Endothelial cell of umbilical vein (primary cell): Measurements from ENCODE around the gene LTBP1. TPM values are rescaled to one million over a fixed set of nuclear protein-coding genes. Genes with fewer than 3 reads are reported as not detected.

Experiments
- BruUV-seq: library from RNA; stranded (reverse); fragments of 400-500 nt; replicated peaks from 2 replicates; lab custom pipeline; 2021; lab: Mats Ljungman, UMichigan
- CTCF ChIA-PET: fragments of 300-600, 350-600 bp; sonication (Branson Sonifier 250); formaldehyde crosslinking; loops from one replicate; lab custom pipeline; 2021; ENCODE audit warnings: antibody characterized with exemption, inconsistent platforms; lab: Charles Lee
- POLR2A ChIA-PET: fragments of 300-600, 350-600 bp; sonication (Branson Sonifier 250); formaldehyde crosslinking; loops from one replicate; lab custom pipeline; 2021; ENCODE audit warnings: antibody characterized with exemption, inconsistent platforms; lab: Charles Lee
- DNase-seq: peaks from one replicate; pipeline ENCODE4 v3.0.0-alpha.2; 2011; ENCODE audit warnings: low read depth, low spot score
- FAIRE-seq: peaks from 2 replicates; lab custom pipeline; 2011; peaks lifted over from hg19 to GRCh38; lab: Jason Lieb, UNC
- H2AFZ ChIP-seq: 2 replicates; pipeline ENCODE4 v1.6.0; 2012; ENCODE audit warnings: low read depth, low read length, control low read depth, inconsistent platforms
- H3K27ac ChIP-seq: 2 replicates; pipeline ENCODE4 v1.5.1; 2011; ENCODE audit warnings: low read depth, mild to moderate bottlenecking, control low read depth, low read length, moderate library complexity; ENCODE audit not compliant: insufficient read depth
- H3K27me3 ChIP-seq, 2 experiments: 2 replicates each; pipeline versions ENCODE4 v1.6.0 to v1.6.1; 2011; ENCODE audit warnings: low read length in 2 of 2, mixed read lengths in 1 of 2; ENCODE audit not compliant: control insufficient read depth in 2 of 2, insufficient read depth in 2 of 2
- H3K36me3 ChIP-seq, 2 experiments: 2 replicates in 1 of 2; 3 replicates in 1 of 2; pipeline ENCODE4 v1.5.1; 2011; ENCODE audit warnings: low read length in 2 of 2, mild to moderate bottlenecking in 1 of 2, moderate library complexity in 1 of 2; ENCODE audit not compliant: control insufficient read depth in 2 of 2, insufficient read depth in 2 of 2; ENCODE audit errors: extremely low read depth in 1 of 2
- H3K4me1 ChIP-seq: 3 replicates; pipeline ENCODE4 v1.5.1; 2011; ENCODE audit warnings: mild to moderate bottlenecking, low read length; ENCODE audit not compliant: control insufficient read depth, insufficient read depth; ENCODE audit errors: extremely low read depth
- H3K4me2 ChIP-seq: 2 replicates; pipeline ENCODE4 v1.6.1; 2011; ENCODE audit warnings: low read length, control low read depth, mixed read lengths; ENCODE audit not compliant: insufficient read depth
- H3K4me3 ChIP-seq, 3 experiments: fragments of 200-600 bp in 1 of 3; sonication (generic), shearing (Covaris generic) in 1 of 3; replicated peaks in 1 of 3; 2 replicates each; pipeline ENCODE4 v1.5.1; 2011 to 2016; ENCODE audit warnings: control low read depth in 3 of 3, low read length in 3 of 3, mild to moderate bottlenecking in 2 of 3, inconsistent platforms in 1 of 3, low read depth in 1 of 3, moderate library complexity in 1 of 3; ENCODE audit not compliant: insufficient read depth in 1 of 3
- H3K79me2 ChIP-seq: 2 replicates; pipeline ENCODE4 v1.6.0; 2012; ENCODE audit warnings: low read length, inconsistent platforms; ENCODE audit not compliant: control insufficient read depth, insufficient read depth
- H3K9ac ChIP-seq: replicated peaks from 2 replicates; pipeline ENCODE3; 2011; ENCODE audit warnings: low read length, control low read depth; ENCODE audit not compliant: insufficient read depth; ENCODE audit errors: extremely low read depth
- H3K9me1 ChIP-seq: replicated peaks from 3 replicates; pipeline ENCODE4 v1.6.0; 2011; ENCODE audit warnings: mild to moderate bottlenecking, low read length; ENCODE audit not compliant: control insufficient read depth, insufficient read depth; ENCODE audit errors: extremely low read depth
- H3K9me3 ChIP-seq: replicated peaks from 2 replicates; pipeline ENCODE4 v1.5.1; 2012; ENCODE audit warnings: low read length, inconsistent platforms; ENCODE audit not compliant: control insufficient read depth, insufficient read depth
- H4K20me1 ChIP-seq: replicated peaks from 2 replicates; pipeline ENCODE3; 2011; ENCODE audit warnings: mild to moderate bottlenecking, low read length; ENCODE audit not compliant: control insufficient read depth, insufficient read depth; ENCODE audit errors: extremely low read depth
- EZH2 ChIP-seq: IDR thresholded peaks from 2 replicates; pipeline ENCODE4 v1.6.1; 2012; ENCODE audit warnings: borderline replicate concordance, low read depth, mild to moderate bottlenecking, moderate library complexity, low read length, inconsistent platforms; ENCODE audit not compliant: severe bottlenecking
- FOS ChIP-seq: IDR thresholded peaks from 2 replicates; pipeline ENCODE4 v1.6.1; 2011; ENCODE audit warnings: mild to moderate bottlenecking, low read length, moderate library complexity, borderline replicate concordance; ENCODE audit not compliant: insufficient read depth
- GATA2 ChIP-seq: IDR thresholded peaks from 2 replicates; pipeline ENCODE4 v1.7.0; 2011; ENCODE audit warnings: low read depth, mild to moderate bottlenecking, moderate library complexity, mixed read lengths, low read length; ENCODE audit not compliant: insufficient read length, insufficient read depth
- JUN ChIP-seq: IDR thresholded peaks from 2 replicates; pipeline ENCODE4 v1.6.1; 2011; ENCODE audit warnings: borderline replicate concordance, low read depth; ENCODE audit not compliant: insufficient read length, insufficient read depth
- MYC ChIP-seq: IDR thresholded peaks from one replicate; pipeline ENCODE4 v1.6.1; 2011; ENCODE audit warnings: mild to moderate bottlenecking, low read depth, low read length
- POLR2A ChIP-seq: IDR thresholded peaks from 2 replicates; pipeline ENCODE4 v1.6.1; 2012; ENCODE audit warnings: low read depth, mild to moderate bottlenecking, control low read depth, low read length
- POLR2AphosphoS5 ChIP-seq: IDR thresholded peaks from 2 replicates; pipeline ENCODE4 v1.6.1; 2012; ENCODE audit warnings: low read depth, mild to moderate bottlenecking, control low read depth, low read length, moderate library complexity; ENCODE audit not compliant: insufficient read depth
- dilution Hi-C: fragments of 300-500 bp; cut with MboI; formaldehyde crosslinking; loops from one replicate; pipeline ENCODE4 v1.15.0; 2019; ENCODE audit warnings: low sequenced_read_pairs; ENCODE audit not compliant: extremely low pct_ligation_motif_present
- intact Hi-C: fragments of 100-400 bp; cut with micrococcal nuclease; formaldehyde crosslinking; loops from one replicate; pipeline ENCODE4 v1.10.0; 2022
- polyA plus RNA-seq, 4 experiments: library from polyadenylated mRNA; depleted of rRNA in 3 of 4; stranded (reverse) in 3 of 4; unstranded in 1 of 4; fragments of >200 nt; gene quantifications; 2 replicates each; pipeline versions ENCODE4 v1.2.1 to v1.2.3, GENCODE V29; 2011 to 2012; ENCODE audit warnings: missing spikeins in 1 of 4
- total RNA-seq: library from RNA; stranded (reverse); gene quantifications from 2 replicates; pipeline ENCODE4 v1.2.3, GENCODE V29; 2021
- TF ChIP-seq, protein P1 (sequence below): IDR thresholded peaks from 2 replicates; pipeline ENCODE4 v1.6.1; 2011; ENCODE audit not compliant: insufficient read depth, insufficient read length
- TF ChIP-seq, protein P2 (sequence below), 2 donors: IDR thresholded peaks; 1 replicate in 1 of 2; 2 replicates in 1 of 2; pipeline ENCODE4 v1.5.1; 2011; ENCODE audit warnings: low read length in 2 of 2, mild to moderate bottlenecking in 2 of 2, moderate library complexity in 2 of 2, control low read depth in 1 of 2, inconsistent platforms in 1 of 2, low read depth in 1 of 2; ENCODE audit not compliant: insufficient read depth in 1 of 2; ENCODE audit errors: extremely low read depth in 1 of 2

Gene LTBP1
- total and polyA plus RNA-seq, 2 donors (not counting 3 experiments of a cell fraction or from before 2014, with no cell fraction given): 57.4 to 68.2 TPM

DNA sequence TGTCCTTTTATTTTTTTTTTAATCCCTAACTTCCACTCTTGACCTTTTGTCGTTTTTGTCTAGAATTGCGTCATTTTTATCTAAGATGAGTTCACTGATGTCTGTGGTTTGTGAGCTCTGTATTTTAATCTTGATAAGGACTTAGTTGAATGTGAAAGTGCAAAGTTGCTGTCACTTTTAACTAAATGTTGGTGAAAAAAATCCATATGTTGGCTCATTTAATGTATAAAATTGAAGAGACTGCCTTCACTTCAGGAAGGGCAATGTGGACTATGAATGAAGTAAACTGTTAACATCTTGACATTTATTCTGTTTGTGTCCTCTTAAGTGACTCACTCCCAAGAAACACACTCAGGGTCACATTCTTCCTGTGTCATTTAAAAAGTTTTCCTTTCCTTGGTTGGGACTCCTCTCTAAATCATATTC lies 273.1 kb downstream of the LTBP1 start:
- peak; percentile 23 for TF ChIP-seq FOS
- TF ChIP-seq POLR2AphosphoS5: no peak
- TF ChIP-seq, protein P1, sequence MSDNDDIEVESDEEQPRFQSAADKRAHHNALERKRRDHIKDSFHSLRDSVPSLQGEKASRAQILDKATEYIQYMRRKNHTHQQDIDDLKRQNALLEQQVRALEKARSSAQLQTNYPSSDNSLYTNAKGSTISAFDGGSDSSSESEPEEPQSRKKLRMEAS: no peak
- TF ChIP-seq POLR2A: no peak
- no peak for TF ChIP-seq EZH2
- TF ChIP-seq GATA2: peak; percentile 22
- no peak for TF ChIP-seq MYC
- TF ChIP-seq, protein P2, sequence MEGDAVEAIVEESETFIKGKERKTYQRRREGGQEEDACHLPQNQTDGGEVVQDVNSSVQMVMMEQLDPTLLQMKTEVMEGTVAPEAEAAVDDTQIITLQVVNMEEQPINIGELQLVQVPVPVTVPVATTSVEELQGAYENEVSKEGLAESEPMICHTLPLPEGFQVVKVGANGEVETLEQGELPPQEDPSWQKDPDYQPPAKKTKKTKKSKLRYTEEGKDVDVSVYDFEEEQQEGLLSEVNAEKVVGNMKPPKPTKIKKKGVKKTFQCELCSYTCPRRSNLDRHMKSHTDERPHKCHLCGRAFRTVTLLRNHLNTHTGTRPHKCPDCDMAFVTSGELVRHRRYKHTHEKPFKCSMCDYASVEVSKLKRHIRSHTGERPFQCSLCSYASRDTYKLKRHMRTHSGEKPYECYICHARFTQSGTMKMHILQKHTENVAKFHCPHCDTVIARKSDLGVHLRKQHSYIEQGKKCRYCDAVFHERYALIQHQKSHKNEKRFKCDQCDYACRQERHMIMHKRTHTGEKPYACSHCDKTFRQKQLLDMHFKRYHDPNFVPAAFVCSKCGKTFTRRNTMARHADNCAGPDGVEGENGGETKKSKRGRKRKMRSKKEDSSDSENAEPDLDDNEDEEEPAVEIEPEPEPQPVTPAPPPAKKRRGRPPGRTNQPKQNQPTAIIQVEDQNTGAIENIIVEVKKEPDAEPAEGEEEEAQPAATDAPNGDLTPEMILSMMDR (IDR thresholded peaks at IDR 0.05; ENCODE audit: extremely low read depth in 1 of 2, insufficient read depth in 1 of 2, low read depth in 1 of 2, low read length in 2 of 2): no peak
- TF ChIP-seq JUN: peak; percentile 13
- no peaks in the 10 kb centered on the region for H3K9me1 ChIP-seq
- ChIA-PET CTCF (interaction anchor here (1.0 kb wide), 2 partner anchors 134 to 222 kb away, joined by 3 read pairs; no protein-coding TSS in a partner anchor), POLR2A (no interaction called here)
- no TSS peak for BruUV-seq
- peaks cover 25% of the 10 kb centered on the region for H3K4me1 ChIP-seq
- no peaks in the 10 kb centered on the region for H3K9me3 ChIP-seq
- FAIRE-seq (no peak), DNase-seq (peak; percentile 41)
- peak overlapping the region; percentile 21 for H3K9ac ChIP-seq
- peak overlapping the region; percentile 60 for H3K27ac ChIP-seq
- dilution Hi-C loops: no loop called here
- H2AFZ ChIP-seq: no peak overlapping the region
- H3K79me2 ChIP-seq: no peaks in the 10 kb centered on the region
- no peaks in the 10 kb centered on the region for H4K20me1 ChIP-seq
- H3K4me3 ChIP-seq: no peak overlapping the region
- H3K36me3 ChIP-seq: peaks cover 2 to 3% of the 10 kb centered on the region in 2 experiments
- H3K4me2 ChIP-seq: peak overlapping the region; percentile 45
- no peaks in the 10 kb centered on the region for H3K27me3 ChIP-seq
- intact Hi-C loops: no loop called here
